Calu3 (cell line): ENCODE data around the gene GNPTAB. TPM values are rescaled to one million over a fixed set of nuclear protein-coding genes. Genes with fewer than 3 reads are reported as not detected.

Experiments used
- BruUV-seq: library from RNA; stranded (reverse); fragments of 400-500 nt; replicated peaks from 2 replicates; lab custom pipeline; 2021; lab: Mats Ljungman, UMichigan
- CTCF ChIA-PET: fragments of 300-600 bp; sonication (Branson Sonifier 250); formaldehyde crosslinking; loops from one replicate; lab custom pipeline; 2022; ENCODE audit warnings: antibody characterized with exemption; lab: Charles Lee
- DNase-seq: peaks from one replicate; pipeline ENCODE4 v3.0.0; 2022
- H3K27ac Mint-ChIP-seq: one replicate; pipeline ENCODE4 v1.8.0; 2022; ENCODE audit warnings: mixed read lengths; ENCODE audit not compliant: unreplicated experiment
- H3K27me3 Mint-ChIP-seq: one replicate; pipeline ENCODE4 v1.8.0; 2022; ENCODE audit warnings: mixed read lengths; ENCODE audit not compliant: unreplicated experiment
- H3K36me3 Mint-ChIP-seq: one replicate; pipeline ENCODE4 v1.8.0; 2022; ENCODE audit warnings: mild to moderate bottlenecking, moderate library complexity, mixed read lengths; ENCODE audit not compliant: insufficient read depth, unreplicated experiment
- H3K4me1 Mint-ChIP-seq: one replicate; pipeline ENCODE4 v1.8.0; 2022; ENCODE audit warnings: mild to moderate bottlenecking, low read depth, mixed read lengths; ENCODE audit not compliant: unreplicated experiment
- H3K4me3 Mint-ChIP-seq: one replicate; pipeline ENCODE4 v1.8.0; 2022; ENCODE audit warnings: mild to moderate bottlenecking, low read depth, moderate library complexity, mixed read lengths; ENCODE audit not compliant: unreplicated experiment
- H3K9me3 Mint-ChIP-seq: one replicate; pipeline ENCODE4 v1.8.0; 2022; ENCODE audit warnings: low read depth, mixed read lengths; ENCODE audit not compliant: unreplicated experiment
- intact Hi-C: fragments of 100-400 bp; cut with micrococcal nuclease; formaldehyde crosslinking; loops from one replicate; pipeline ENCODE4 v1.10.0; 2022; ENCODE audit not compliant: unreplicated experiment
- total RNA-seq: library from RNA; stranded (reverse); gene quantifications from 2 replicates; pipeline ENCODE4 v1.2.3, GENCODE V29; 2022
- TF ChIP-seq, protein P1 (sequence below): fragments of 200-600 bp; IDR thresholded peaks from one replicate; pipeline ENCODE4 v1.8.0; 2022; ENCODE audit warnings: antibody characterized with exemption; ENCODE audit not compliant: unreplicated experiment

GNPTAB gene
- total RNA-seq, 1 experiment from 2014 or later, result 36.0 TPM

- Mint-ChIP-seq H3K4me3 (no peak overlapping the region), H3K36me3 (no peaks in the 10 kb centered on the region)
- CTCF ChIA-PET, result interaction anchor here (1.1 kb wide), 1 partner anchor 15 kb away, joined by 4 read pairs; no protein-coding TSS in a partner anchor
Measured at GRCh38 chr12:101855976-101856375, 25.2 kb upstream of the GNPTAB start.

GRCh38 chr12:101855364-101855884 lies 24.7 kb upstream of the GNPTAB start:
- BruUV-seq, result no TSS peak
- CTCF ChIA-PET, result interaction anchor here (0.8 to 1.1 kb wide), 2 partner anchors 14 to 24 kb away, joined by 4 read pairs; partner anchors contain the start of gene GNPTAB
- no peaks in the 10 kb centered on the region for H3K36me3 Mint-ChIP-seq
- DNase-seq, result no peak
- H3K27ac Mint-ChIP-seq, result no peak overlapping the region
- H3K9me3 Mint-ChIP-seq, result no peaks in the 10 kb centered on the region
- H3K4me3 Mint-ChIP-seq, result no peak overlapping the region
- H3K4me1 Mint-ChIP-seq, result peaks cover 15% of the 10 kb centered on the region
- no peaks in the 10 kb centered on the region for H3K27me3 Mint-ChIP-seq
- intact Hi-C loops, result no loop called here
- TF ChIP-seq, protein P1, sequence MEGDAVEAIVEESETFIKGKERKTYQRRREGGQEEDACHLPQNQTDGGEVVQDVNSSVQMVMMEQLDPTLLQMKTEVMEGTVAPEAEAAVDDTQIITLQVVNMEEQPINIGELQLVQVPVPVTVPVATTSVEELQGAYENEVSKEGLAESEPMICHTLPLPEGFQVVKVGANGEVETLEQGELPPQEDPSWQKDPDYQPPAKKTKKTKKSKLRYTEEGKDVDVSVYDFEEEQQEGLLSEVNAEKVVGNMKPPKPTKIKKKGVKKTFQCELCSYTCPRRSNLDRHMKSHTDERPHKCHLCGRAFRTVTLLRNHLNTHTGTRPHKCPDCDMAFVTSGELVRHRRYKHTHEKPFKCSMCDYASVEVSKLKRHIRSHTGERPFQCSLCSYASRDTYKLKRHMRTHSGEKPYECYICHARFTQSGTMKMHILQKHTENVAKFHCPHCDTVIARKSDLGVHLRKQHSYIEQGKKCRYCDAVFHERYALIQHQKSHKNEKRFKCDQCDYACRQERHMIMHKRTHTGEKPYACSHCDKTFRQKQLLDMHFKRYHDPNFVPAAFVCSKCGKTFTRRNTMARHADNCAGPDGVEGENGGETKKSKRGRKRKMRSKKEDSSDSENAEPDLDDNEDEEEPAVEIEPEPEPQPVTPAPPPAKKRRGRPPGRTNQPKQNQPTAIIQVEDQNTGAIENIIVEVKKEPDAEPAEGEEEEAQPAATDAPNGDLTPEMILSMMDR, result no peak

More at GRCh38 chr12:101855976-101856375, 25.2 kb upstream of the GNPTAB start:
- Mint-ChIP-seq H3K4me1 (peaks cover 15% of the 10 kb centered on the region), H3K9me3 (no peaks in the 10 kb centered on the region), H3K27me3 (no peaks in the 10 kb centered on the region), H3K27ac (no peak overlapping the region)
- no TSS peak for BruUV-seq
- intact Hi-C loops, result no loop called here
- no peak for DNase-seq
- TF ChIP-seq, protein P1, result no peak

GRCh38 chr12:101854747-101855146 lies 24.0 kb upstream of the GNPTAB start:
- CTCF ChIA-PET, result interaction anchor here (0.8 kb wide), 1 partner anchor 24 kb away, joined by 4 read pairs; the partner anchor contains the start of gene GNPTAB

GRCh38 chr12:101852998-101853397 lies 22.2 kb upstream of the GNPTAB start:
- Mint-ChIP-seq H3K27ac (no peak overlapping the region), H3K9me3 (no peaks in the 10 kb centered on the region), H3K4me3 (no peak overlapping the region), H3K27me3 (no peaks in the 10 kb centered on the region), H3K4me1 (peaks cover 15% of the 10 kb centered on the region), H3K36me3 (no peaks in the 10 kb centered on the region)
- DNase-seq, result no peak
- no TSS peak for BruUV-seq
- intact Hi-C loops, result no loop called here
- CTCF ChIA-PET, result no interaction called here
- TF ChIP-seq, protein P1, result no peak

More at GRCh38 chr12:101854747-101855146, 24.0 kb upstream of the GNPTAB start:
- Mint-ChIP-seq H3K4me1 (peaks cover 15% of the 10 kb centered on the region), H3K36me3 (no peaks in the 10 kb centered on the region), H3K27ac (no peak overlapping the region), H3K9me3 (no peaks in the 10 kb centered on the region), H3K27me3 (no peaks in the 10 kb centered on the region), H3K4me3 (no peak overlapping the region)
- intact Hi-C loops, result no loop called here
- TF ChIP-seq, protein P1, result no peak
- BruUV-seq, result no TSS peak
- no peak for DNase-seq
